HepG2 (cell line): ENCODE measurements around the gene SFXN5. TPM values are rescaled to one million over a fixed set of nuclear protein-coding genes. Genes with fewer than 3 reads are reported as not detected.

Experiments
- HINFP ChIP-seq: sonication (generic); formaldehyde crosslinking; IDR thresholded peaks from 2 replicates; pipeline ENCODE4 v1.4.0; 2020; ENCODE audit warnings: low read depth, mild to moderate bottlenecking, missing genetic modification reagents
- HNF4A ChIP-seq: sonication (generic); formaldehyde crosslinking; IDR thresholded peaks from 2 replicates; pipeline ENCODE4 v1.4.0; 2020; ENCODE audit warnings: missing genetic modification reagents
- HOXD1 ChIP-seq: sonication (generic); formaldehyde crosslinking; IDR thresholded peaks from 2 replicates; pipeline ENCODE4 v1.5.0; 2020; ENCODE audit warnings: missing genetic modification reagents
- JUND ChIP-seq: sonication (generic); formaldehyde crosslinking; IDR thresholded peaks from 2 replicates; pipeline ENCODE4 v1.8.0; 2022; ENCODE audit warnings: mild to moderate bottlenecking, missing genetic modification reagents
- KAT8 ChIP-seq: IDR thresholded peaks from 2 replicates; pipeline ENCODE4 v1.6.1; 2016; ENCODE audit warnings: missing genetic modification reagents, missing compliant biosample characterization
- KDM2A ChIP-seq: sonication (generic); formaldehyde crosslinking; IDR thresholded peaks from 2 replicates; pipeline ENCODE4 v1.4.0; 2020; ENCODE audit warnings: low read depth, missing genetic modification reagents, borderline replicate concordance
- MYNN ChIP-seq: sonication (generic); formaldehyde crosslinking; IDR thresholded peaks from 2 replicates; pipeline ENCODE4 v1.4.0; 2020; ENCODE audit warnings: mild to moderate bottlenecking, low read depth, missing genetic modification reagents
- REST ChIP-seq, 2 experiments: IDR thresholded peaks; 2 replicates each; pipeline ENCODE4 v1.6.1; 2011 to 2012; ENCODE audit warnings: low read length in 2 of 2, borderline replicate concordance in 1 of 2, low read depth in 1 of 2, mild to moderate bottlenecking in 1 of 2, moderate library complexity in 1 of 2
- RORA ChIP-seq: sonication (generic); formaldehyde crosslinking; IDR thresholded peaks from 2 replicates; pipeline ENCODE4 v1.5.0; 2020; ENCODE audit warnings: mild to moderate bottlenecking, missing genetic modification reagents, moderate library complexity
- ZNF10 ChIP-seq: sonication (generic); formaldehyde crosslinking; IDR thresholded peaks from 2 replicates; pipeline ENCODE4 v1.4.0; 2020; ENCODE audit warnings: mild to moderate bottlenecking, low read depth, missing genetic modification reagents, borderline replicate concordance
- ZNF354B ChIP-seq: sonication (generic); formaldehyde crosslinking; IDR thresholded peaks from 2 replicates; pipeline ENCODE4 v1.8.0; 2022; ENCODE audit warnings: mild to moderate bottlenecking, missing genetic modification reagents
- ZNF430 ChIP-seq: sonication (generic); formaldehyde crosslinking; IDR thresholded peaks from 2 replicates; pipeline ENCODE4 v1.9.0; 2021; ENCODE audit warnings: mild to moderate bottlenecking, missing genetic modification reagents
- ZNF709 ChIP-seq: sonication (generic); formaldehyde crosslinking; IDR thresholded peaks from 2 replicates; pipeline ENCODE4 v1.5.0; 2020; ENCODE audit warnings: mild to moderate bottlenecking, missing genetic modification reagents
- ZNF772 ChIP-seq: sonication (generic); formaldehyde crosslinking; IDR thresholded peaks from 2 replicates; pipeline ENCODE4 v1.5.0; 2020; ENCODE audit warnings: mild to moderate bottlenecking, missing genetic modification reagents
- polyA plus RNA-seq, 8 experiments: library from polyadenylated mRNA; depleted of rRNA in 3 of 8; stranded (reverse) in 7 of 8; unstranded in 1 of 8; fragments of >200 nt; fragmentation: Illumina TruSeq in 4 of 8; extraction: Trizol in 4 of 8; gene quantifications; 2 replicates each; pipeline versions ENCODE4 v1.2.1 to v1.2.3, GENCODE V29; 2011 to 2016; ENCODE audit warnings: low read depth in 4 of 8, missing spikeins in 1 of 8, mixed read lengths in 1 of 8; ENCODE audit not compliant: insufficient read depth in 1 of 8
- total RNA-seq, 5 experiments: library from RNA; depleted of rRNA; stranded (reverse); fragments of >200 nt; fragmentation: Illumina TruSeq; extraction: Trizol; gene quantifications; 2 replicates each; pipeline ENCODE4 v1.2.3, GENCODE V29; 2016; ENCODE audit warnings: low read depth in 1 of 5
- TF ChIP-seq, protein P1 (sequence below): sonication (generic); formaldehyde crosslinking; IDR thresholded peaks from 2 replicates; pipeline ENCODE4 v1.4.0; 2020; ENCODE audit warnings: missing genetic modification reagents, borderline replicate concordance
- TF ChIP-seq, protein P2 (sequence below): sonication (generic); formaldehyde crosslinking; IDR thresholded peaks from 2 replicates; pipeline ENCODE4 v1.9.0; 2021; ENCODE audit warnings: missing genetic modification reagents, mild to moderate bottlenecking, borderline replicate concordance
- TF ChIP-seq, protein P3 (sequence below): fragments of 450-650 bp; IDR thresholded peaks from 2 replicates; pipeline ENCODE4 v1.6.1; 2017
- TF ChIP-seq, protein P4 (sequence below): sonication (generic); formaldehyde crosslinking; IDR thresholded peaks from 2 replicates; pipeline ENCODE4 v1.4.0; 2020; ENCODE audit warnings: mild to moderate bottlenecking, missing genetic modification reagents

The SFXN5 gene
- total and polyA plus RNA-seq, 2 of the 13 experiments (the other 11 are each of a cell fraction or from before 2014, with no cell fraction given) = 34.9 to 37.4 TPM

DNA sequence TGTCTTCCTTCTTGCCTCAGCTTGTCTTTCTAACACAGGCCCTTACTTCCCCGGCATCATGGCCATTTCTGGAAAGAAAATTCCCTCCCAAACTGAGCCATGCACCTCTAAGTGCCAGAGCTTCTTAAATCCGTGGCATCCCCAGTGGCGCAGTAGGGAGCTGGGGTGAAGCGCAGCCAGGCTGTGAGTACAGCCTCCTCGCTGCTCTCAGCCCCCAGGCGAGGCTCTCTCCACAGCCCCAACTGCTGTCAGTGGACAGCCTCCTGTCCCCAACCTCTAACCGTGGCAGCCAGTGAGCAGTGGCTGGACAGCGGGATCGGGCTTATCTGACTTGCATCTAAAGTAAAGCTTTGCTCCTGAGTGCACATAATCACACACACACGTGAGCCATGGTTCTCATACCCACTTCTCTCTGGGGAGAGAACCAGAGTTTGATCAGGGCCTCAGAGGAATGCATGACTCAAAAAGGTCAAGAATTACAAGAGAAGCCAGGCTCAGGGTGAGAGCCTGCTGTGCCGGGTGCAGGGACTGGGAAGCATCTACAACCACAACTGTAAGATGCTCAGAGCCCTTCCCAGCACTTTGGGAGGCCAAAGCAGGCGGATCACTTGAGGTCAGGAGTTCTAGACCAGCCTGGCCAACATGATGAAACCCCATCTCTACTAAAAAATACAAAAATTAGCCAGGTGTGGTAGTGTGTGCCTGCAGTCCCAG, 50.7 kb downstream of the SFXN5 start (continued):
- TF ChIP-seq HINFP (no peak), RORA (CRISPR knock-in tag) (no peak), KDM2A (no peak), ZNF709 (CRISPR knock-in tag) (no peak; the same call in 1 of the 2 replicates), HOXD1 (CRISPR knock-in tag) (no peak), JUND (CRISPR knock-in tag) (peak; percentile 57; the same call in 1 of the 2 replicates), ZNF354B (no peak), HNF4A (CRISPR knock-in tag) (peak; percentile 80), MYNN (peak; percentile 15; the same call in 1 of the 2 replicates), ZNF772 (CRISPR knock-in tag) (peak; percentile 28; the same call in 1 of the 2 replicates), ZNF430 (peak; percentile 56; the same call in 1 of the 2 replicates), KAT8 (CRISPR knock-in tag) (0 out of 2 replicates have a peak, but pooled peaks have one; percentile 49), REST (IDR thresholded peaks at IDR 0.05; ENCODE audit: borderline replicate concordance in 1 of 2, low read depth in 1 of 2, low read length in 2 of 2) (peak in 1 of 2 experiments; percentile 72; a peak in 1 of 4 replicates), ZNF10 (CRISPR knock-in tag) (no peak)
- TF ChIP-seq, protein P1, sequence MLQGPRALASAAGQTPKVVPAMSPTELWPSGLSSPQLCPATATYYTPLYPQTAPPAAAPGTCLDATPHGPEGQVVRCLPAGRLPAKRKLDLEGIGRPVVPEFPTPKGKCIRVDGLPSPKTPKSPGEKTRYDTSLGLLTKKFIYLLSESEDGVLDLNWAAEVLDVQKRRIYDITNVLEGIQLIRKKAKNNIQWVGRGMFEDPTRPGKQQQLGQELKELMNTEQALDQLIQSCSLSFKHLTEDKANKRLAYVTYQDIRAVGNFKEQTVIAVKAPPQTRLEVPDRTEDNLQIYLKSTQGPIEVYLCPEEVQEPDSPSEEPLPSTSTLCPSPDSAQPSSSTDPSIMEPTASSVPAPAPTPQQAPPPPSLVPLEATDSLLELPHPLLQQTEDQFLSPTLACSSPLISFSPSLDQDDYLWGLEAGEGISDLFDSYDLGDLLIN (CRISPR knock-in tag) = no peak
- TF ChIP-seq, protein P2, sequence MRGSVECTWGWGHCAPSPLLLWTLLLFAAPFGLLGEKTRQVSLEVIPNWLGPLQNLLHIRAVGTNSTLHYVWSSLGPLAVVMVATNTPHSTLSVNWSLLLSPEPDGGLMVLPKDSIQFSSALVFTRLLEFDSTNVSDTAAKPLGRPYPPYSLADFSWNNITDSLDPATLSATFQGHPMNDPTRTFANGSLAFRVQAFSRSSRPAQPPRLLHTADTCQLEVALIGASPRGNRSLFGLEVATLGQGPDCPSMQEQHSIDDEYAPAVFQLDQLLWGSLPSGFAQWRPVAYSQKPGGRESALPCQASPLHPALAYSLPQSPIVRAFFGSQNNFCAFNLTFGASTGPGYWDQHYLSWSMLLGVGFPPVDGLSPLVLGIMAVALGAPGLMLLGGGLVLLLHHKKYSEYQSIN (CRISPR knock-in tag) = no peak
- TF ChIP-seq, protein P3, sequence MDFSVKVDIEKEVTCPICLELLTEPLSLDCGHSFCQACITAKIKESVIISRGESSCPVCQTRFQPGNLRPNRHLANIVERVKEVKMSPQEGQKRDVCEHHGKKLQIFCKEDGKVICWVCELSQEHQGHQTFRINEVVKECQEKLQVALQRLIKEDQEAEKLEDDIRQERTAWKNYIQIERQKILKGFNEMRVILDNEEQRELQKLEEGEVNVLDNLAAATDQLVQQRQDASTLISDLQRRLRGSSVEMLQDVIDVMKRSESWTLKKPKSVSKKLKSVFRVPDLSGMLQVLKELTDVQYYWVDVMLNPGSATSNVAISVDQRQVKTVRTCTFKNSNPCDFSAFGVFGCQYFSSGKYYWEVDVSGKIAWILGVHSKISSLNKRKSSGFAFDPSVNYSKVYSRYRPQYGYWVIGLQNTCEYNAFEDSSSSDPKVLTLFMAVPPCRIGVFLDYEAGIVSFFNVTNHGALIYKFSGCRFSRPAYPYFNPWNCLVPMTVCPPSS = no peak
- TF ChIP-seq, protein P4, sequence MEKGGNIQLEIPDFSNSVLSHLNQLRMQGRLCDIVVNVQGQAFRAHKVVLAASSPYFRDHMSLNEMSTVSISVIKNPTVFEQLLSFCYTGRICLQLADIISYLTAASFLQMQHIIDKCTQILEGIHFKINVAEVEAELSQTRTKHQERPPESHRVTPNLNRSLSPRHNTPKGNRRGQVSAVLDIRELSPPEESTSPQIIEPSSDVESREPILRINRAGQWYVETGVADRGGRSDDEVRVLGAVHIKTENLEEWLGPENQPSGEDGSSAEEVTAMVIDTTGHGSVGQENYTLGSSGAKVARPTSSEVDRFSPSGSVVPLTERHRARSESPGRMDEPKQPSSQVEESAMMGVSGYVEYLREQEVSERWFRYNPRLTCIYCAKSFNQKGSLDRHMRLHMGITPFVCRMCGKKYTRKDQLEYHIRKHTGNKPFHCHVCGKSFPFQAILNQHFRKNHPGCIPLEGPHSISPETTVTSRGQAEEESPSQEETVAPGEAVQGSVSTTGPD = peak; percentile 70; the same call in 1 of the 2 replicates
